Measurements from ENCODE around the gene PLK3.
A peak's percentile ranks its signal among the peaks of the same experiment; 100 is the strongest.
"Not testable (repeated sequence)": the region's sequence is repeated elsewhere in the genome, so short reads cannot be mapped to it uniquely, and the experiment has no call there.

The PLK3 gene

DNA sequence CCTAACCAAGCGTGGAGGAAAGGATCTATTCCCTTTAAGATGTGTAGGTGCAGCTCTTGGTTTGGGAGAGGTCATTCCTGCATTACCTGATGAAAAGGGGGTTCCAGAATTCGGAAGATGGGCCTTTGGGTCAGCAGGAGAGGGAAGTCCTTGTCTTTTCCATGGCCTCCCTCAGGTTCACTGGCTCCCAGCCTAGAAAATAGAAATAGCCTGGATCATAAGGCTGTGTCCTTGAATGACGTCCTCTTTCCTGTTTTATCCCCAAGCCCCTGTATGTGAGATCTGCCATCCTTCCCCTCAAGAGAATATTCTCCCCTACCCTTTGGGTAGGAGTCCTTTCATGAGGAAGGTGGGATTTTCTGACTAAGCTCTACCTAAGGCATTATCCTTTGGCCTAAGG, 39.3 kb upstream of the PLK3 start:
- Histone ChIP-seq H2AFZ (ENCODE audit: low read depth, low read length) (no peak overlapping the region), H3K4me1 (ENCODE audit: insufficient read depth, low read length) (no peaks in the 10 kb centered on the region), H3K79me2 (ENCODE audit: insufficient read depth, low read length) (no peaks in the 10 kb centered on the region), H3K9ac (ENCODE audit: low read depth, low read length) (no peak overlapping the region), H3K9me3 (ENCODE audit: insufficient read depth, low read length, severe bottlenecking) (no peaks in the 10 kb centered on the region), H3K4me3 (ENCODE audit: low read depth in 1 of 2, low read length in 2 of 2) (no peak overlapping the region), H3K27ac (ENCODE audit: low read length) (no peak overlapping the region), H3K36me3 (ENCODE audit: insufficient read depth, low read length) (peaks cover 93% of the 10 kb centered on the region), H3K27me3 (ENCODE audit: insufficient read depth, low read length, poor library complexity) (no peaks in the 10 kb centered on the region), H4K20me1 (ENCODE audit: insufficient read depth, low read length) (no peaks in the 10 kb centered on the region), H3K4me2 (ENCODE audit: insufficient read depth, low read length) (no peak overlapping the region)
- DNase-seq (no peak), ATAC-seq (ENCODE audit: insufficient read depth, low read depth) (no peak)
- TF ChIP-seq, protein P1, sequence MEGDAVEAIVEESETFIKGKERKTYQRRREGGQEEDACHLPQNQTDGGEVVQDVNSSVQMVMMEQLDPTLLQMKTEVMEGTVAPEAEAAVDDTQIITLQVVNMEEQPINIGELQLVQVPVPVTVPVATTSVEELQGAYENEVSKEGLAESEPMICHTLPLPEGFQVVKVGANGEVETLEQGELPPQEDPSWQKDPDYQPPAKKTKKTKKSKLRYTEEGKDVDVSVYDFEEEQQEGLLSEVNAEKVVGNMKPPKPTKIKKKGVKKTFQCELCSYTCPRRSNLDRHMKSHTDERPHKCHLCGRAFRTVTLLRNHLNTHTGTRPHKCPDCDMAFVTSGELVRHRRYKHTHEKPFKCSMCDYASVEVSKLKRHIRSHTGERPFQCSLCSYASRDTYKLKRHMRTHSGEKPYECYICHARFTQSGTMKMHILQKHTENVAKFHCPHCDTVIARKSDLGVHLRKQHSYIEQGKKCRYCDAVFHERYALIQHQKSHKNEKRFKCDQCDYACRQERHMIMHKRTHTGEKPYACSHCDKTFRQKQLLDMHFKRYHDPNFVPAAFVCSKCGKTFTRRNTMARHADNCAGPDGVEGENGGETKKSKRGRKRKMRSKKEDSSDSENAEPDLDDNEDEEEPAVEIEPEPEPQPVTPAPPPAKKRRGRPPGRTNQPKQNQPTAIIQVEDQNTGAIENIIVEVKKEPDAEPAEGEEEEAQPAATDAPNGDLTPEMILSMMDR (IDR thresholded peaks at IDR 0.05; ENCODE audit: borderline replicate concordance, extremely low read depth, low read length, poor library complexity, severe bottlenecking), result no peak
- TF ChIP-seq EZH2 (IDR thresholded peaks at IDR 0.05; ENCODE audit: borderline replicate concordance, low read depth, low read length, severe bottlenecking), result no peak

DNA sequence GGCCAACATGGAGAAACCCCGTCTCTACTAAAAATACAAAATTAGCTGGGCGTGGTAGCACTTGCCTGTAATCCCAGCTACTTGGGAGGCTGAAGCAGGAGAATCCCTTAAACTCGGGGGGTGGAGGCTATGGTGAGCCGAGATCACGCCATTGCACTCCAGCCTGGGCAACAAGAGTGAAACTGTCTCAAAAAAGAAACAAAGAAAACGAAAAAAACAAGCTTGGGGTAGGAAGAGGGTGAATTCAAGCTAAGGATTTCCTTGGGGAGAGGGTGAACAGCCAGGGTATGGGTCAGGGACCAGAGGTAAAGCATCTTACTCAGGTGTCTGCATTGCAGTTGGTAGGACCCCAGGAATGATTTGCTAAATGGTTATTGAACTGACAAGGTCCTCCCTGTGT, 33.8 kb upstream of the PLK3 start:
- not testable (repeated sequence) for H3K79me2 ChIP-seq (ENCODE audit: insufficient read depth, low read length); H4K20me1 ChIP-seq (ENCODE audit: insufficient read depth, low read length); H2AFZ ChIP-seq (ENCODE audit: low read depth, low read length); H3K4me3 ChIP-seq (ENCODE audit: low read depth in 1 of 2, low read length in 2 of 2); H3K27ac ChIP-seq (ENCODE audit: low read length); DNase-seq; ATAC-seq (ENCODE audit: insufficient read depth, low read depth); H3K4me2 ChIP-seq (ENCODE audit: insufficient read depth, low read length); H3K4me1 ChIP-seq (ENCODE audit: insufficient read depth, low read length); H3K9ac ChIP-seq (ENCODE audit: low read depth, low read length); H3K9me3 ChIP-seq (ENCODE audit: insufficient read depth, low read length, severe bottlenecking); H3K27me3 ChIP-seq (ENCODE audit: insufficient read depth, low read length, poor library complexity)
- peaks cover 63% of the 10 kb centered on the region for H3K36me3 ChIP-seq (ENCODE audit: insufficient read depth, low read length)

DNA sequence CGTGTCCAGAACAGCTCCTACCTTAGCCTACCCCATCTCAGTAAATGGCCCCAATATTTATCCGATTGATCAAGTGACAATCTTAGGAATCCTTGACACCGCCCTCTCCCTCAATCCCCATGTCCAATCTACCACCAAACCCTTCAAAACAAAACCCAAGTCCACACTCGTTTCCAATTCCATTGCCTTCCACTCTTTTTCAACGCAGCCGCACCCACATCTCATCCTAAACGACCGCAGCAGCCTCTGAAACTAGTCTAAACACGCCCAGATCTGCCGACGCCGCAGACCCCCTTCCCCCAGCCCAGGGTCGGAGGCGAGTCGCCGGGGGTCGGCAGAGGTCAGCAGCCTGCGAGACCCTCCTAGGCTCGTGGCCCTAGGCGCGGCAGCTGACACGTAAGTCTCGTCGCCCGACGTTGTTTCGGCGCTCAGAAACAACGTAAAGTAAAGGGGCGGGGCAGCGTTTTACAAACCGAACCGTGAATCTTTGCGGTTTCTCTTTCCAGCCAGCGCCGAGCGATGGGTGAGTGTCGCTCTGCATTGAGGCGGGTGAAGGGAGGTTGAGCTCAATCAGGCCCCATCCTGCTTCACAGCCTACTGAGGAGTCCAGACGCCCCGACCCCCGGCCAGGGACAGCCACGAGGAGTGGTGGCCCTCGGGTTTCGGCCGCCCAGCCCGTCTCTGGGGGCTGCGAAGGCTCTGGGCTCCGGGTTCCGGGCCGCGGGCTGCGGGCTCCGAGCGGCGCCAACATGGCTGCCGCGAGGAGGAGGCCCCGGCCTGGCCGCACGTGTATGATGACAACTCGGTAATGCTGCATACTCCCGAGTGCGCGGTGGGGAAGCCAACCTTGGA, 24.9 kb upstream of the PLK3 start, which contains the start of gene RPS8:
Gene RPS8 (plus strand): TSS at position 463 of the 852 bp plus-strand sequence. CDS start 57 bp downstream, at position 520.
- peak within 1 kb of the TSS; percentile 99 for H2AFZ ChIP-seq (ENCODE audit: low read depth, low read length)

DNA sequence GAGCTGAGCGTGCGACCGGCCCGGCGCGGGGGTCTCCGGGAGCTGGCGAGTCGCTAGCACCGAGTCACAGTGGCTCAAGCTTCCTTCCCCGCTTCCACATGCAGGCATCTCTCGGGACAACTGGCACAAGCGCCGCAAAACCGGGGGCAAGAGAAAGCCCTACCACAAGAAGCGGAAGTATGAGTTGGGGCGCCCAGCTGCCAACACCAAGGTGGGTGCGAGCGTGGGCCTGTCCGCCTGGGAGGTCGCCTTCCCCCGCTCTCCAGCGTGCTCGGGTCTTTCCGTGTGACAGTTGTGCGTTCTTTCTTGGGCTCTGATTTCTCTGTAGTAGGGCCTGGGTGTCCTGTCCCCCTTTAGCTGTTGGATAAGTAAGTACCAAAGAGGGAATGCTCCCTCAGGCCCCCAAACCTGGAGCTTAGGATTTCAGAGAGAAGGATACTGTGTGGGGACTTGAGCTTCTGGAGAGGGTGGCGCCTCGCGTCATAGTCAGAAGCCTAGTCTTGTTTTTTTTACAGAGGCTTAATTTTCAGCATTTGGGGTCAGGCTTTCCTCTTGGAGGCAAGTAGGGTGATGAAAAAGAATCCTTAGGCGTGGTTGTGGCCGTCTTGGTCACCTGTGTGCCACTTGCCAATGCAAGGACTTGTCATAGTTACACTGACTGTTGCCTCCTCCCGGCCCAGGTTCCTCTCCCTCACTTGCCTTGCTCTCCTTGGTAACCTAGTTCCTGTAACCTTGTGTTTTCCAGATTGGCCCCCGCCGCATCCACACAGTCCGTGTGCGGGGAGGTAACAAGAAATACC, 24.0 kb upstream of the PLK3 start:
- DNase-seq, result peak; percentile 58
- peak overlapping the region; percentile 89 for H3K9ac ChIP-seq (ENCODE audit: low read depth, low read length)
- ATAC-seq (ENCODE audit: insufficient read depth, low read depth), result peak; percentile 30
- no peak for TF ChIP-seq EZH2 (IDR thresholded peaks at IDR 0.05; ENCODE audit: borderline replicate concordance, low read depth, low read length, severe bottlenecking)
- TF ChIP-seq, protein P1 (IDR thresholded peaks at IDR 0.05; ENCODE audit: borderline replicate concordance, extremely low read depth, low read length, poor library complexity, severe bottlenecking), result no peak
- no peaks in the 10 kb centered on the region for H3K9me3 ChIP-seq (ENCODE audit: insufficient read depth, low read length, severe bottlenecking)
- H4K20me1 ChIP-seq (ENCODE audit: insufficient read depth, low read length), result peaks cover 31% of the 10 kb centered on the region
- H3K36me3 ChIP-seq (ENCODE audit: insufficient read depth, low read length), result peaks cover 53% of the 10 kb centered on the region
- peak overlapping the region; percentile 87 for H3K27ac ChIP-seq (ENCODE audit: low read length)
- H3K4me3 ChIP-seq (ENCODE audit: low read depth in 1 of 2, low read length in 2 of 2), result peak overlapping the region; percentile 91
- H2AFZ ChIP-seq (ENCODE audit: low read depth, low read length), result peak overlapping the region; percentile 99
- H3K4me1 ChIP-seq (ENCODE audit: insufficient read depth, low read length), result peaks cover 34% of the 10 kb centered on the region
- no peaks in the 10 kb centered on the region for H3K27me3 ChIP-seq (ENCODE audit: insufficient read depth, low read length, poor library complexity)
- H3K4me2 ChIP-seq (ENCODE audit: insufficient read depth, low read length), result peak overlapping the region; percentile 86
- peaks cover 46% of the 10 kb centered on the region for H3K79me2 ChIP-seq (ENCODE audit: insufficient read depth, low read length)

More for the DNA sequence above, 24.9 kb upstream of the PLK3 start, which contains the start of gene RPS8:
- Histone ChIP-seq H3K4me2 (ENCODE audit: insufficient read depth, low read length) (peak within 1 kb of the TSS; percentile 86), H3K9ac (ENCODE audit: low read depth, low read length) (peak within 1 kb of the TSS; percentile 89), H3K9me3 (ENCODE audit: insufficient read depth, low read length, severe bottlenecking) (no peaks in the 10 kb centered on the region), H3K4me1 (ENCODE audit: insufficient read depth, low read length) (peaks cover 34% of the 10 kb centered on the region), H3K27me3 (ENCODE audit: insufficient read depth, low read length, poor library complexity) (no peaks in the 10 kb centered on the region), H3K36me3 (ENCODE audit: insufficient read depth, low read length) (peaks cover 45% of the 10 kb centered on the region), H3K27ac (ENCODE audit: low read length) (peak within 1 kb of the TSS; percentile 87), H3K4me3 (ENCODE audit: low read depth in 1 of 2, low read length in 2 of 2) (peak within 1 kb of the TSS; percentile 91), H3K79me2 (ENCODE audit: insufficient read depth, low read length) (peaks cover 46% of the 10 kb centered on the region), H4K20me1 (ENCODE audit: insufficient read depth, low read length) (peaks cover 31% of the 10 kb centered on the region)
- peak; percentile 92 for DNase-seq
- TF ChIP-seq EZH2 (IDR thresholded peaks at IDR 0.05; ENCODE audit: borderline replicate concordance, low read depth, low read length, severe bottlenecking), result no peak
- ATAC-seq (ENCODE audit: insufficient read depth, low read depth), result peak; percentile 82
